NT2/D1 (cell line): Measurements from ENCODE around the gene RHOT2.

Experiments used
- YY1 ChIP-seq: IDR thresholded peaks from 2 replicates; pipeline ENCODE4 v1.6.1; 2011; ENCODE audit not compliant: insufficient read length, insufficient read depth
- ZNF274 ChIP-seq: IDR thresholded peaks from 2 replicates; pipeline ENCODE4 v1.6.1; 2011; ENCODE audit warnings: mild to moderate bottlenecking, low read depth, low read length

- TF ChIP-seq ZNF274 (no peak), YY1 (no peak)
Measured at GRCh38 chr16:710500-711075, 42.7 kb downstream of the RHOT2 start.
